ENCODE data around the gene ARHGAP18.

DNA sequence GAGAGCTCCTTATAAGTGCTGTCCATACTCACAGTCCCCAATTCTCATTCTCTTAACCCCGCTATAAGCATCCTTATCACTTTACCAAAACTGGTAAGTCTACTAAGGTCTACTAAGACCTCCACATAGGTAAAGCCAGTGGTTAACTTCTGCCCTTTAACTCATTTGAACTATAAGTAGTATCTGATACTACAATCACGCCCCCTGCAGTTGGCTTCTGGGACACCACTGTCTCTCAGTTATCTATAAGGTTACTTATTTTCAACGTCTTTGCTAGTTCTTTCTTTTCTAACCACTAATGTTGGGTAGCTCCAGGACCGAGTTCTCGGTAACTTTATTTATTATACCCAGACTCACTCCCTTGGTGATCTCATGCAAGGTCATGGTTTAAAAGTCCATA lies 142.6 kb downstream of the ARHGAP18 start:
- TF ChIP-seq CTCF (conservative IDR thresholded peaks at IDR 0.05; ENCODE audit: low read length) = peak; percentile 91
- no peak for TF ChIP-seq EZH2phosphoT487 (IDR thresholded peaks at IDR 0.05; ENCODE audit: borderline replicate concordance)
